IMR-90 (cell line): ENCODE data around the gene BICD1. TPM values are rescaled to one million over a fixed set of nuclear protein-coding genes. Genes with fewer than 3 reads are reported as not detected.

Experiments
- ATAC-seq: fragments of 200-7000 bp; cut with Tn5 transposase; 2 replicates; pipeline ENCODE4 v1.9.1; 2020; ENCODE audit warnings: low read depth, mild to moderate bottlenecking, moderate library complexity
- BruUV-seq: library from RNA; stranded (reverse); fragments of 400-500 nt; replicated peaks from 2 replicates; lab custom pipeline; 2021; lab: Mats Ljungman, UMichigan
- CTCF ChIA-PET: fragments of 300-600 bp; formaldehyde crosslinking; extraction: SDS; loops from one replicate; lab custom pipeline; 2021; ENCODE audit warnings: antibody characterized with exemption; lab: Yijun Ruan, JAX
- POLR2A ChIA-PET: fragments of 300-600 bp; sonication (Branson Sonifier 250); formaldehyde crosslinking; loops from one replicate; lab custom pipeline; 2022; ENCODE audit warnings: antibody characterized with exemption; ENCODE audit not compliant: unreplicated experiment; lab: Charles Lee
- DNase-seq: peaks from one replicate; pipeline ENCODE4 v3.0.0; 2013
- H2AFZ ChIP-seq: replicated peaks from 2 replicates; pipeline ENCODE3; 2013; ENCODE audit warnings: low read length, mild to moderate bottlenecking; ENCODE audit not compliant: poor library complexity
- H2AK5ac ChIP-seq: 2 replicates; pipeline ENCODE4 v1.6.1; 2013; ENCODE audit warnings: low read depth, low read length, inconsistent platforms
- H2AK9ac ChIP-seq: replicated peaks from 2 replicates; pipeline ENCODE3; 2013; ENCODE audit warnings: mild to moderate bottlenecking, low read depth, low read length, moderate library complexity; ENCODE audit not compliant: poor library complexity
- H2BK120ac ChIP-seq: 2 replicates; pipeline ENCODE4 v1.6.1; 2013; ENCODE audit warnings: low read depth, low read length, inconsistent platforms
- H2BK15ac ChIP-seq: 3 replicates; pipeline ENCODE4 v1.6.1; 2013; ENCODE audit warnings: low read depth, low read length, inconsistent platforms
- H2BK20ac ChIP-seq: 2 replicates; pipeline ENCODE4 v1.6.1; 2013; ENCODE audit warnings: low read depth, mild to moderate bottlenecking, inconsistent platforms, low read length, moderate library complexity
- H2BK5ac ChIP-seq: 2 replicates; pipeline ENCODE4 v1.6.1; 2013; ENCODE audit warnings: mild to moderate bottlenecking, low read depth, low read length, inconsistent platforms; ENCODE audit not compliant: poor library complexity, severe bottlenecking
- H3K14ac ChIP-seq: replicated peaks from 2 replicates; pipeline ENCODE4 v1.6.1; 2013; ENCODE audit warnings: low read depth, low read length, inconsistent platforms
- H3K18ac ChIP-seq: 2 replicates; pipeline ENCODE4 v1.6.1; 2013; ENCODE audit warnings: low read depth, low read length, control low read depth
- H3K23ac ChIP-seq: 2 replicates; pipeline ENCODE4 v1.6.1; 2013; ENCODE audit warnings: low read depth, low read length, inconsistent platforms
- H3K27ac ChIP-seq: 2 replicates; pipeline ENCODE4 v1.5.1; 2013; ENCODE audit warnings: mild to moderate bottlenecking, control low read depth, low read length; ENCODE audit not compliant: insufficient read depth
- H3K27me3 ChIP-seq: 2 replicates; pipeline ENCODE4 v1.6.1; 2013; ENCODE audit warnings: low read length; ENCODE audit not compliant: control insufficient read depth, insufficient read depth
- H3K36me3 ChIP-seq: 2 replicates; pipeline ENCODE4 v1.6.1; 2013; ENCODE audit warnings: low read length, mixed read lengths; ENCODE audit not compliant: control insufficient read depth, insufficient read depth
- H3K4ac ChIP-seq: 2 replicates; pipeline ENCODE4 v1.6.1; 2013; ENCODE audit warnings: low read depth, low read length, inconsistent platforms
- H3K4me1 ChIP-seq: 2 replicates; pipeline ENCODE4 v1.6.1; 2013; ENCODE audit warnings: low read length, mixed read lengths; ENCODE audit not compliant: control insufficient read depth, insufficient read depth
- H3K4me2 ChIP-seq: 2 replicates; pipeline ENCODE4 v1.6.1; 2013; ENCODE audit warnings: low read depth, mild to moderate bottlenecking, control low read depth, low read length, moderate library complexity
- H3K4me3 ChIP-seq: 2 replicates; pipeline ENCODE4 v1.5.1; 2013; ENCODE audit warnings: low read depth, mild to moderate bottlenecking, control low read depth, low read length, moderate library complexity; ENCODE audit not compliant: insufficient read depth
- H3K56ac ChIP-seq: 2 replicates; pipeline ENCODE4 v1.6.1; 2013; ENCODE audit warnings: low read length, inconsistent platforms; ENCODE audit not compliant: insufficient read depth; ENCODE audit errors: extremely low read depth
- H3K79me1 ChIP-seq, 2 experiments: 2 replicates each; pipeline ENCODE4 v1.6.1; 2013; ENCODE audit warnings: low read length in 2 of 2, inconsistent platforms in 1 of 2, low read depth in 1 of 2
- H3K9ac ChIP-seq: 2 replicates; pipeline ENCODE4 v1.6.1; 2013; ENCODE audit warnings: low read depth, low read length, control low read depth
- H3K9me1 ChIP-seq: 2 replicates; pipeline ENCODE4 v1.6.1; 2013; ENCODE audit warnings: low read length, inconsistent platforms; ENCODE audit not compliant: insufficient read depth
- H3K9me3 ChIP-seq: 2 replicates; pipeline ENCODE4 v1.6.1; 2013; ENCODE audit warnings: low read length; ENCODE audit not compliant: control insufficient read depth, insufficient read depth
- H4K20me1 ChIP-seq: 2 replicates; pipeline ENCODE4 v1.6.1; 2013; ENCODE audit warnings: low read length, inconsistent platforms; ENCODE audit not compliant: insufficient read depth
- H4K5ac ChIP-seq: 2 replicates; pipeline ENCODE4 v1.6.1; 2013; ENCODE audit warnings: mild to moderate bottlenecking, low read depth, low read length, control low read depth
- H4K8ac ChIP-seq, 2 experiments: 2 replicates each; pipeline ENCODE4 v1.6.1; 2013; ENCODE audit warnings: low read depth in 2 of 2, low read length in 2 of 2, control low read depth in 1 of 2, inconsistent platforms in 1 of 2
- H4K91ac ChIP-seq: 2 replicates; pipeline ENCODE4 v1.6.1; 2013; ENCODE audit warnings: low read depth, low read length, inconsistent platforms; ENCODE audit not compliant: insufficient read depth
- CHD1 ChIP-seq: IDR thresholded peaks from 2 replicates; pipeline ENCODE4 v1.6.1; 2012; ENCODE audit warnings: low read depth, low read length, improper control_type of control experiment
- ELK1 ChIP-seq: fragments of 150-350 bp; IDR thresholded peaks from 2 replicates; pipeline ENCODE4 v1.6.1; 2016; ENCODE audit warnings: low read depth, mild to moderate bottlenecking, low read length, moderate library complexity, borderline replicate concordance
- MXI1 ChIP-seq: IDR thresholded peaks from 2 replicates; pipeline ENCODE4 v1.6.1; 2012; ENCODE audit warnings: low read depth, mild to moderate bottlenecking, low read length, moderate library complexity, borderline replicate concordance
- RFX5 ChIP-seq: IDR thresholded peaks from 2 replicates; pipeline ENCODE4 v1.8.0; 2012; ENCODE audit warnings: low read depth, mild to moderate bottlenecking, low read length, moderate library complexity
- SMC3 ChIP-seq: fragments of 150-350 bp; IDR thresholded peaks from 2 replicates; pipeline ENCODE4 v1.6.1; 2016; ENCODE audit warnings: low read depth, mild to moderate bottlenecking, antibody characterized with exemption, low read length, moderate library complexity
- WGBS, 2 experiments: methylation state at CpG; one replicate each; pipeline versions ENCODE4 v1.1.5 to v1.1.7; 2013; ENCODE audit warnings: missing lambda C conversion rate in 2 of 2; ENCODE audit not compliant: insufficient read length in 1 of 2; ENCODE audit errors: extremely low coverage in 2 of 2; 5-methylcytosine and 5-hydroxymethylcytosine counted together
- dilution Hi-C: fragments of 300-500 bp; cut with HindIII; formaldehyde crosslinking; loops from one replicate; pipeline ENCODE4 v1.14.3; 2018; ENCODE audit warnings: low sequenced_read_pairs; ENCODE audit not compliant: unreplicated experiment
- in situ Hi-C: fragments of 300-500 bp; cut with MboI; formaldehyde crosslinking; loops from 3 replicates; pipeline ENCODE4 v1.14.3; 2019; ENCODE audit warnings: low sequenced_read_pairs, inconsistent platforms, mixed read lengths
- intact Hi-C: fragments of 100-400 bp; cut with micrococcal nuclease; formaldehyde crosslinking; loops from 2 replicates; pipeline ENCODE4 v1.10.0; 2022
- polyA plus RNA-seq, 3 experiments: library from polyadenylated mRNA; depleted of rRNA; stranded (reverse); fragments of >200 nt; gene quantifications; 2 replicates each; pipeline ENCODE4 v1.2.3, GENCODE V29; 2012; ENCODE audit warnings: low replicate concordance in 1 of 3
- total RNA-seq: library from RNA; depleted of rRNA; stranded (reverse); fragments of >200 nt; gene quantifications from 2 replicates; pipeline ENCODE4 v1.2.3, GENCODE V29; 2012

Gene BICD1
- total and polyA plus RNA-seq, 2 of the 4 experiments (the other 2 are of a cell fraction), result 17.2 to 21.8 TPM

- Histone ChIP-seq H2BK5ac (no peak overlapping the region), H4K8ac (no peak overlapping the region), H4K5ac (no peak overlapping the region), H2AK5ac (no peak overlapping the region), H3K4me1 (no peaks in the 10 kb centered on the region), H3K9me1 (peaks cover 7% of the 10 kb centered on the region; the same call in 1 of the 2 replicates), H3K9me3 (no peaks in the 10 kb centered on the region), H3K14ac (no peak overlapping the region), H3K9ac (no peak overlapping the region), H2BK15ac (no peak overlapping the region), H3K23ac (no peak overlapping the region), H3K27ac (no peak overlapping the region), H2AK9ac (no peak overlapping the region), H3K18ac (no peak overlapping the region), H3K56ac (no peak overlapping the region), H3K4me2 (no peak overlapping the region), H2BK20ac (no peak overlapping the region), H3K36me3 (peaks cover 1% of the 10 kb centered on the region; the same call in 1 of the 2 replicates), H3K27me3 (no peaks in the 10 kb centered on the region), H3K4ac (no peak overlapping the region), H3K4me3 (no peak overlapping the region), H3K79me1 (peaks cover 18 to 42% of the 10 kb centered on the region in 2 experiments), H2BK120ac (no peak overlapping the region), H2AFZ (no peak overlapping the region), H4K20me1 (peaks cover 7% of the 10 kb centered on the region; the same call in 1 of the 2 replicates), H4K91ac (no peak overlapping the region)
- no peak for DNase-seq
- in situ Hi-C loops (no loop called here), intact Hi-C loops (no loop called here), dilution Hi-C loops (no loop called here)
- ChIA-PET POLR2A (no interaction called here), CTCF (no interaction called here)
- BruUV-seq, result no TSS peak
- no CpG with 5 or more reads among the region's 4 CpGs for WGBS, 2 experiments
- ATAC-seq, result no peak
- TF ChIP-seq MXI1 (no peak), ELK1 (no peak), SMC3 (no peak), RFX5 (no peak), CHD1 (no peak)
Measured at GRCh38 chr12:32166510-32166909, 59.9 kb downstream of the BICD1 start.
